Measurements from ENCODE around the gene EVI5.

EVI5 gene

GRCh38 chr1:92505015-92505692 lies 279.8 kb downstream of the EVI5 start:
- no peak for FAIRE-seq

- no peak for FAIRE-seq
Measured at GRCh38 chr1:92504291-92505014, 280.5 kb downstream of the EVI5 start.

- FAIRE-seq = no peak
Measured at GRCh38 chr1:92503926-92504285, 281.0 kb downstream of the EVI5 start.

- FAIRE-seq = no peak
Measured at GRCh38 chr1:92503043-92503925, 281.6 kb downstream of the EVI5 start.

GRCh38 chr1:92502247-92502646 lies 282.7 kb downstream of the EVI5 start:
- FAIRE-seq = no peak

GRCh38 chr1:92500552-92500951 lies 284.4 kb downstream of the EVI5 start:
- FAIRE-seq = no peak

- FAIRE-seq = no peak
Measured at GRCh38 chr1:92495392-92496063, 289.4 kb downstream of the EVI5 start.

- FAIRE-seq = no peak
Measured at GRCh38 chr1:92494485-92495141, 290.3 kb downstream of the EVI5 start.

- FAIRE-seq = no peak
Measured at GRCh38 chr1:92493139-92493538, 291.8 kb downstream of the EVI5 start.

- FAIRE-seq = no peak
Measured at GRCh38 chr1:92488832-92489231, 296.1 kb downstream of the EVI5 start.

GRCh38 chr1:92488416-92488815 lies 296.5 kb downstream of the EVI5 start:
- no peak for FAIRE-seq

- no peak for FAIRE-seq
Measured at GRCh38 chr1:92487078-92487605, 297.8 kb downstream of the EVI5 start.

GRCh38 chr1:92486251-92487077 lies 298.4 kb downstream of the EVI5 start, which contains the start of gene GFI1:
Gene GFI1 (minus strand): TSS chr1:92486925. CDS start chr1:92483487, 3,438 bp downstream.
- no peak for FAIRE-seq

GRCh38 chr1:92485381-92486250 lies 299.3 kb downstream of the EVI5 start:
- no peak for FAIRE-seq

GRCh38 chr1:92484472-92485380 lies 300.2 kb downstream of the EVI5 start:
- FAIRE-seq = no peak

- no peak for FAIRE-seq
Measured at GRCh38 chr1:92483610-92484471, 301.1 kb downstream of the EVI5 start.

GRCh38 chr1:92482665-92483609 lies 302.0 kb downstream of the EVI5 start:
- no peak for FAIRE-seq
